ENCODE measurements around the gene SPOCK1.

SPOCK1 gene

GRCh38 chr5:137091472-137091871 lies 407.7 kb downstream of the SPOCK1 start:
- no peak for DNase-seq

- no peak for DNase-seq
Observed at GRCh38 chr5:137090721-137091120, 408.4 kb downstream of the SPOCK1 start.

GRCh38 chr5:137090151-137090550 lies 409.0 kb downstream of the SPOCK1 start:
- DNase-seq: no peak

GRCh38 chr5:137088175-137088574 lies 411.0 kb downstream of the SPOCK1 start:
- no peak for DNase-seq

- no peak for DNase-seq
Observed at GRCh38 chr5:137086342-137086741, 412.8 kb downstream of the SPOCK1 start.

GRCh38 chr5:137085206-137085605 lies 413.9 kb downstream of the SPOCK1 start:
- DNase-seq: no peak

GRCh38 chr5:137084016-137084415 lies 415.1 kb downstream of the SPOCK1 start:
- no peak for DNase-seq

- no peak for DNase-seq
Observed at GRCh38 chr5:137082951-137083350, 416.2 kb downstream of the SPOCK1 start.

- DNase-seq: no peak
Observed at GRCh38 chr5:137078171-137078665, 420.9 kb downstream of the SPOCK1 start.

- DNase-seq: no peak
Observed at GRCh38 chr5:137075163-137075970, 423.8 kb downstream of the SPOCK1 start.

GRCh38 chr5:137073189-137073588 lies 425.9 kb downstream of the SPOCK1 start:
- no peak for DNase-seq

GRCh38 chr5:137072361-137073115 lies 426.6 kb downstream of the SPOCK1 start:
- DNase-seq: no peak

GRCh38 chr5:137071931-137072330 lies 427.2 kb downstream of the SPOCK1 start:
- no peak for DNase-seq

- DNase-seq: no peak
Observed at GRCh38 chr5:137071526-137071925, 427.6 kb downstream of the SPOCK1 start.

GRCh38 chr5:137070521-137070920 lies 428.6 kb downstream of the SPOCK1 start:
- DNase-seq: no peak

- DNase-seq: no peak
Observed at GRCh38 chr5:137069358-137069757, 429.8 kb downstream of the SPOCK1 start.

- DNase-seq: no peak
Observed at GRCh38 chr5:137061382-137061781, 437.7 kb downstream of the SPOCK1 start.

GRCh38 chr5:137058089-137058488 lies 441.0 kb downstream of the SPOCK1 start:
- no peak for DNase-seq

GRCh38 chr5:137056676-137057075 lies 442.4 kb downstream of the SPOCK1 start:
- no peak for DNase-seq

- DNase-seq: no peak
Observed at GRCh38 chr5:137055271-137055872, 443.8 kb downstream of the SPOCK1 start.

GRCh38 chr5:137054792-137055191 lies 444.3 kb downstream of the SPOCK1 start:
- DNase-seq: no peak

- DNase-seq: no peak
Observed at GRCh38 chr5:137054335-137054734, 444.8 kb downstream of the SPOCK1 start.

GRCh38 chr5:137051161-137051560 lies 448.0 kb downstream of the SPOCK1 start:
- DNase-seq: no peak
